ENCODE results near the gene ASGR1.
A peak's percentile ranks its signal among the peaks of the same experiment; 100 is the strongest.
"Not testable (repeated sequence)": the region's sequence is repeated elsewhere in the genome, so short reads cannot be mapped to it uniquely, and the experiment has no call there.

Gene ASGR1

DNA sequence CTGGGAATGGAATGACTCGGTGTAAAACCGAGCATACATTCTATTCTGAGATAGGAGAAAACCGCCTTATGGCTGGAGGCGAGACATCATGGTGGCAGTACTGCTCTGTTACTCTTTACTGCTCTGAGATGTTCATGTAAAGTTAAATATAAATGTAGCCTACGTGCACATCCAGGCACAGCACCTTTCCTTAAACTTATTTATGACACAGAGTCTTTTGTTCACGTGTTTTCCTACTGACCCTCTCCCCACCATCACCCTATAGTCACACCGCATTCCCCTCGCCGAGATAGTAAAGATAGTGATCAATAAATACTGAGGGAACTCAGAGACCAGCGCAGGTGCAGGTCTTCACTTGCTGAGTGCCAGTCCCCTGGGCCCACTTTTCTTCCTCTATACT is 19.6 kb downstream of the ASGR1 start:
- DNase-seq (ENCODE audit: low read depth): not testable (repeated sequence)

- not testable (repeated sequence) for DNase-seq (ENCODE audit: low read depth)
Observed at GRCh38 chr17:7158424-7158823, 20.7 kb downstream of the ASGR1 start.

GRCh38 chr17:7156342-7156940 is 22.7 kb downstream of the ASGR1 start:
- no peak for DNase-seq (ENCODE audit: low read depth)

DNA sequence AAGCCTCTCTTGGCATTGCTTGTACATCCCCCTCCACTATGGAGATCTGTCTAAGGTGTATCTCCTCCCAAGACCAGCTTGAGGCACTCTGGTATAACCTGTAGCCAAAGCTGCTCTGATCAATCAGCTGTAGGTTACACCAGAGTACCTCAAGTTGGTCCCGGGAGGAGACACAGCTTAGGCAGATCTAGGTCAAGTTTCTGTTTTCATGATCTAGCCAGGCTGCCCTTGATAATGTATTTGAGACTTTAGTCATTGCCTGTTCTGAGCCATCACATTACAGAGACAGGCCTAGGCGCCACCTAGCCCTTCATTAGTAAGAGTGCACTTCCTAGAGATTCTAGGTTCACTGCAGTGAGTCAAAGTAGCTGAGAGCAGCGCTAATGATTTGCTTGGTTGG is 31.4 kb downstream of the ASGR1 start:
- no peak for DNase-seq (ENCODE audit: low read depth)

GRCh38 chr17:7146115-7146514 is 33.1 kb downstream of the ASGR1 start:
- no peak for DNase-seq (ENCODE audit: low read depth)

DNA sequence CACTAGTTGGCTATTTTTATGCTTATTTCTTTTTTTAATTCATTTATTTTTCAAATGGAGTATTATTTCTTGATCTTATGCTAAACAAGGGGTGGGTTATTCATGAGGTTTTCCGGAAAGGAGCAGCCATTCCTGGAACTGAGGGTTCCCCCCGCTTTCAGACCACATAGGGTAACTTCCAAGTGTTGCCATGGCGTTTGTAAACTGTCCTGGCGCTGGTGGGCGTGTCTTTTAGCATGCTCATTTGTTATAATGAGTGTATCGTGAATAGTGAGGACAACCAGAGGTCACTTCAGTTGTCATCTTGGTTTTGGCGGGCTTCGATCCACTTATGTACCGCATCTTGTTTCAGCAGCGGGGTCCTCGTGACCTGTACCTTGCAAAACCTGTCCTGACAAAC is 35.0 kb downstream of the ASGR1 start:
- no peak for DNase-seq (ENCODE audit: low read depth)

GRCh38 chr17:7141824-7142223 is 37.3 kb downstream of the ASGR1 start:
- DNase-seq (ENCODE audit: low read depth): no peak

GRCh38 chr17:7139400-7139799 is 39.8 kb downstream of the ASGR1 start:
- no peak for DNase-seq (ENCODE audit: low read depth)

GRCh38 chr17:7138800-7139381 is 40.3 kb downstream of the ASGR1 start:
- DNase-seq (ENCODE audit: low read depth): no peak

DNA sequence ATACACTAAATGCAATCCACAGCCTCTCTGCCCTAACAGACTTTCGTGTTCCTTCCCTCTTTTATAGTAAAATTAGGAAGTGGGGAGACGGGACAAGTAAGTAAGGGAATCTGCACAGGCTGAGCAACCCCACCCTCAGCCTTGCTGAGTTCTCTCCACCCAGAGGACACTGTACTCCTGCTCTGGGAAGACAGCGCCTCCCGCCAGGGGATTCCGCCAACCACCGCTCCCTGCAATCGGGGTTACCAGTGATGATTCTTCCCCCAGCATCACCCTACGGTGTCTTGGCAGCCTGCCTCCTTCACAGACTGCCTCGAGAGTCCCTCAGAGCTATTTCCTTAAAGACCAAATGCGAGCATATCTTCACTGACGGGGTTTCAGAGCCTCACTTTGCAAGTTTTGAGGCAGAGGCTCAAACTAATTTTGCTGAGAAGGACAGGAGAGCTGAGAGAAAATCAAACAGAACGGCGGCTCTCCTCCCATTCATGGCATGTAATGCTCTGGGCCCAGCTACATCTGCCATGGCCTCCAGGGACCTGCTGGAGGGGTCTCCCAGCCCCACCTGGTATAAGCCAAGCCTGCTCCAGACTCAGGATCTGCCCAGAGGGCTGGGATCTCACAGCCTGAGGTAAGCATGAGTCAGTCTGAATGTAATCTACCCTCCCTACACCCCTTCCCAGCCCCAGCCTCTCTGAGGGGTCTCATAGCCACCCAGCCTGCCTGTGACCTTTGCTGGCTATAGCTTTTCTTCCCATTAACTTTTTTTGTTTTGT is 41.8 kb downstream of the ASGR1 start:
- peak; percentile 7 for DNase-seq (ENCODE audit: low read depth)

DNA sequence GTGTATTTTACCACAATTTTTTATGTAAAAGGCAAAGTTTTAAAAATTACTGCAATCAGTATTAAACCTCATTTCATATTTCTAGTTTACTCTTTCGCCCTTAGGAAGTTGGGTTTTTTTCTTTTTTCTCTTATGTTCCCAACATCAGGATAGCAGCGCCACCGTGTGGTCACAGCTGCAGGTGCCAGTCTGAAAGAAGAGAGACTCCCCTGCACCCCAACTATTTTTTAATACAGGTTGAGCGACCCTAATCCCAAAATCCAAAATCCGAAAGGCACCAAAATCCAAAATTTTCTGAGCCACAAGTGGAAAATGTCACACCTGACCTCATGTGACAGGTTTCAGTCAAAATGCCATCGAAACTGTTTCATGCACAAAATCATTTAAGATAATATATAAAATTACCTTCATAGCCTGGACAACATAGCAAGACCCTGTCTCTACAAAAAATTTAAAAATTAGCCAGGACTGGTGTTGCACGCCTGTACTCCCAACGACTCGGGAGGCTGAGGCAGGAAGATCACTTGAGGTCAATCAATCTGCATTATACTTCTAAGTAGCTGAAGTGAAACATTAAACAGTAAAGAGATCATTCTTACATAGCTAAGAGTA is 42.8 kb downstream of the ASGR1 start:
- peak; percentile 70 for DNase-seq (ENCODE audit: low read depth)

- DNase-seq (ENCODE audit: low read depth): no peak
Observed at GRCh38 chr17:7133916-7134315, 45.3 kb downstream of the ASGR1 start.

DNA sequence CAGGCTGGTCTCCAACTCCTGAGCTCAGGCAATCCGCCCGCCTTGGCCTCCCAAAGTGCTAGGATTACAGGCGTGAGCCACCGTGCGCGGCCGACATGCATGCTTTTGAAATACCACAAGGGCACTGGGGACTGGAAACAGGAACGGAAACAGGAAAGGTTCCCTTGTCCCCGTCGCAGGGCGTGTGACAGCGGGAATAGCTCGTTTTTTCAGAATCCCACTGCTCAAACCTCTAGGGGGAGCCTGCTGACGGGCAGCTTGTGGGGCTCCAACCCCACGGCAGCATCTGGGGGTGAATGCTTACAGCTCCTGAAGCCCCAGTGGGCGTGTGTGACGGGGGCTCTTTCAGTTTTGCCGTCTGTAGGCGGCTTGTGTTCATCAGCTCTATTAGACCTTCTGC is 45.7 kb downstream of the ASGR1 start:
- no peak for DNase-seq (ENCODE audit: low read depth)

GRCh38 chr17:7132511-7133094 is 46.6 kb downstream of the ASGR1 start:
- DNase-seq (ENCODE audit: low read depth): no peak

GRCh38 chr17:7131423-7131791 is 47.8 kb downstream of the ASGR1 start:
- no peak for DNase-seq (ENCODE audit: low read depth)

DNA sequence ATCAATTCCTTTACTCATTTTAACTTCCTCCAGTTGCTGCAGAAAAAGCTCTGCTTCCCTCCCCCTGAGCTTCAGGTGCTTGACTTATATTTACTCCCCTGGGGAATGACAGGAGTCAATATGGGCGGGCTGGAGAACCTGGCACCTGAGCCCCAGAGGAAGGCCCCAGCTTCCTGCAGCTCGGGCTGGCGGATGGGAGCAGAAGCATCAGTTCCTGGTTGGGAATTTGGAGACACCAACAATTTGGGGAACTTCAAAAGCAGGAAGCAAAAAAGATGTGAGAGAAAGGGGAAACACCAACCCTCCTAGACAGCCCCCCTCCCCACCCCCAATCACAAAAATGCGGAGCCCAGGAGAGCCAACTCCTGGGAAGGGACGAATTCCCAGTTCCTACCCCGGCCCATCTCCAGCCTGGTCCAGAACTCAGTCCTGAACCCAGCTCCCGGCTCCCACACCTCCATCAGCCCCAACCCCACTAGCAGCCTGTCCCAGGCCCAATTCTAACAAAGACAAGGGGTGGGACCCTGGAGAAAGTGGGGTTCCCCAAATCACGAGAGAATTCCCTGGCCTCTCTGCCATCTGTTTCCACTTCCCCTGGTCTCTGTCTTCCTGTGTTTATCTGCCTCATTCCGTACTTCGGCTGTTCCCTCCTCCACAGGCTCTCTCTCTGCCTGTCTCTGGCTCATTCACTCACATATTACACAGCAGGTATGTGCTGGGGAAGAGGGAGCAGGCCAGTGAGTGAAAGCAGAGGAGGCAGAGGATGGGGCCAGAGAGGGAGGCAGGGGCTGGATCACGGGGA is 48.3 kb downstream of the ASGR1 start:
- DNase-seq (ENCODE audit: low read depth): no peak

DNA sequence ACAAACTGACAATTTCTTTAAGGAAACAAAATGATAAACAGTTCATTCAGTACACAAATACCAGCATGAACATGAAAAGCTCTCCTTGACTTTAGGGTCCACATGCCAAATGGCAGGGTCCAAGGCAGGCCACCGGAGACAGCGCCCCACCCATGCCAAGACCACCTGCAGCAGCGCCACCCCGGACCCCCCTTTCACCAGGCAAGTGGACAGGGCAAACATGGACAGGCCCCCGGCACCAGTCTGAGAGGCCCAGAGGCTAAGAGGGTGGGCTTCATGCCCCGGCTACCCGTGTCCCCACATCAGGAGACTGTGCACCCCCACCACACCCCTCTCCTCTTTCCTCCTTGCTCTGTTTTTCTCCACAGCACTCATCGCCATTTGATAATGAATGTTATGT is 49.9 kb downstream of the ASGR1 start:
- no peak for DNase-seq (ENCODE audit: low read depth)

DNA sequence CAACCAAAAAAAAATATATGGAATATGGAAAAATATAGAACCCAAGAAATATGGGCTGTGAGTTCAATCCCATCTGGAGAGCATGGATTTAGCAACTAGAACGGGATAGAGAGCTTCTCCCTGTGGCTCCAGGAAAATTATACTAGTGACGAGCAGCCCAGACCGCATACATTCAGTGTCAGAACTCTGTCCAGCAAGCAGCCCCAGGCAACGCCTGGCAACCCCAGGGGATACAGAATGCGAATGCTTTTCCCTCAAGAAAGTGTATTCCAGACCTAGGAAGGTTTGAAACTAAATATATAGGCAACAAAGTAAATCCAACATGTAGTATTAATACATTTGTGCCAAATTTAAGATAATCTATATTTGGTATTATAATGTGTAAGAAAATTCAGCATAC is 51.0 kb downstream of the ASGR1 start:
- no peak for DNase-seq (ENCODE audit: low read depth)

GRCh38 chr17:7127501-7127900 is 51.7 kb downstream of the ASGR1 start:
- DNase-seq (ENCODE audit: low read depth): not testable (repeated sequence)

- not testable (repeated sequence) for DNase-seq (ENCODE audit: low read depth)
Observed at GRCh38 chr17:7126386-7126785, 52.8 kb downstream of the ASGR1 start.

DNA sequence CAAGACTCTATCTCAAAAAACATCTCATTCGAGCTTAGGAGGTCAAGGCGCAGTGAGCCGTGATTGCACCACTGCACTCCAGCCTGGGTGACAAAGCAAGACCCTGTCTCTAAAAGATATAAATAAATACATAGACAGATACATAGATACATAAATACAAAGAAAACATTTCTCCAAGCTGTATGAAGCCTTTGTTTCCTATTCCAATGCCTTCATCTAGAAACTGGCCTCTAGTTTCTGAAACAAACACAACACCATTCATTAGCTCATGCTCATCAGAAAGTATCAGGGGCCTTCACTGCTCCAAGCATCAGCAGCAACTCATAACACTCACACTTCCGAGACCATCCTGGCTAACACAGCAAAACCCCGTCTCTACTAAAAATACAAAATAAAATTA is 54.2 kb downstream of the ASGR1 start:
- DNase-seq (ENCODE audit: low read depth): no peak

DNA sequence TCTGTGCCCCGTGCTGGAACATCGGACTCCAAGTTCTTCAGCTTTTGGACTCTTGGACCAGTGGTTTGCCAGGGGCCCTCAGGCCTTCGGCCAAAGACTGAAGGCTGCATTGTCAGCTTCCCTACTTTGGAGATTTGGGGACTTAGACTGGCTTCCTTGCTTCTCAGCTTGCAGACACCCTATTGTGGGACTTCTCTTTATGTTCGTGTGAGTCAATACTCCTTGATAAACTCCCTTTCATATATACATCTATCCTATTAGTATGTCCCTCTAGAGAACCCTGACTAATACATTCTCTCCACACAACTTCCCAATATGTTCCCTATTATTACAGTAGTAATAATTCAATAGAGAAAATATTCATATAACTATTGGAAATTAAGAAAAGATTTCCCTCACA is 55.3 kb downstream of the ASGR1 start:
- DNase-seq (ENCODE audit: low read depth): no peak

All from iris pigment epithelial cell (primary cell).